Kidney capillary endothelial cell (primary cell): ENCODE results near the gene QPCT.
"Not testable (repeated sequence)": the region's sequence is repeated elsewhere in the genome, so short reads cannot be mapped to it uniquely, and the experiment has no call there.

Experiments used
- DNase-seq: peaks from one replicate; pipeline ENCODE4 v3.0.0-alpha.2; 2018; ENCODE audit warnings: low spot score

QPCT gene

GRCh38 chr2:37344453-37345361, at the start of gene QPCT:
Gene QPCT (plus strand): TSS chr2:37344630. CDS start chr2:37344732, 102 bp downstream.
- DNase-seq = peak; percentile 68

GRCh38 chr2:37294858-37295257, 49.6 kb upstream of the QPCT start:
- not testable (repeated sequence) for DNase-seq

DNA sequence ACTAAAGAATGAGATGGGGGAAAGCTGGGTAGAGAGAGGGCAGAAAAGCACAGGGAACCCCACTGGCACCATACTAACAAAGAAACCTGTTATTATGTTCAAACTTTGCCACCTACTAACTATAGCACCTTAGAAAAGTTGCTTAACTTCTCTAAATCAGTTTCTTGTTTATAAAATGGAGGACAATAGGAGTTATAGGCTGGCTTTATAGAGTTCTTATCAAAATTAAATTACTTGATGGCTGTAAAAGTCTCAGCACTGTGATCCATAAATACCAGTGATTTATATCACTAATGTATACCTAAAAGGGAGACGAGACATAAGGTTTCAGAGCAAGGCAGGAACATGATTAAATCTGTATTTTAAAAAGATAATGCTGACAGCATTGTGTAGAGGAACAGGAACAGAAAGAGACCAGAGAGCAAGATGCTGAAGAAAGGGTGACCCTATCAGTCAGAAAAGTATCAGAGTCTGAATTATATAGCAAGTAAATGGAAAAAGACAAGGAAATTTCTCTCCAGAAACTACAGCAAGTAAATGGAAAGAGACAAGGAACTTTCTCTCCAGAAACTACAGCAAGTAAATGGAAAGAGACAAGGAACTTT, 48.9 kb upstream of the QPCT start:
- DNase-seq = no peak

DNA sequence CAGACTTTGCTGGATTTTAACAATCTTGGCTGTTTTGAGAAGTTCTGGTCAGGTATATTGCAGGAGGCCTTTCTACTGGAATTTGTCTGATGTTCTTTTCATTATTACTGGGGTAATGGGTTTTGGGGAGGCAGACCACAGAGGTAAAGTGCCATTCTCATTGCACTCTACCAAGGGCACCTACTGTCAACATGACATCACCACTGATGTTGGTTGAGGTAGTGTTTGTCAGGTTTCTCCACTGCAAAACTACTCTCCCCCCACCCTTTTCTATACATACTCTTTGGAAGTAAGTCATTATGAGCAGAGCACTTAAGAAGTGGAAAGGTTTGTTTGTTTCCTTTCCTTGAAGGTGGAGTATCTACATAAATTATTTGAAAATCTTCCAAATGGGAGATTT, 46.8 kb upstream of the QPCT start:
- no peak for DNase-seq

- DNase-seq = no peak
Observed at GRCh38 chr2:37300146-37300545, 44.3 kb upstream of the QPCT start.

DNA sequence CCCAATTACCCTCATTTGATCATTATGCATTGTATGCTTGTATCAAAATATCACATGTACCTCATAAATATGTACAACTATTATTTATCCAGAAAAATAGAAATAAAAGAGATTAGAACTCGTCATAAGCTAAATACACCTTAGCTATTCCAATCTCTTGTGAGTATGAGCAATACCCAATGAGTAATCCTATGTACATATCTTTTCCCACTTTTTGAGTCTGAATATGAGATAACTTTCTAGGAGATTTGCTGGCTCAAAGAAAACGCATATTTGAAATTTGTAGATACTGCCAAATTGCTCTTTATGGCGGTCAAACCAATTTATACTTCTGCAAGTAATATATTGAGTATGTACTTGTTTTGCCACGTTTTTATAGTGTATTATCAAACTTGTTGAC, 43.9 kb upstream of the QPCT start:
- DNase-seq = no peak

DNA sequence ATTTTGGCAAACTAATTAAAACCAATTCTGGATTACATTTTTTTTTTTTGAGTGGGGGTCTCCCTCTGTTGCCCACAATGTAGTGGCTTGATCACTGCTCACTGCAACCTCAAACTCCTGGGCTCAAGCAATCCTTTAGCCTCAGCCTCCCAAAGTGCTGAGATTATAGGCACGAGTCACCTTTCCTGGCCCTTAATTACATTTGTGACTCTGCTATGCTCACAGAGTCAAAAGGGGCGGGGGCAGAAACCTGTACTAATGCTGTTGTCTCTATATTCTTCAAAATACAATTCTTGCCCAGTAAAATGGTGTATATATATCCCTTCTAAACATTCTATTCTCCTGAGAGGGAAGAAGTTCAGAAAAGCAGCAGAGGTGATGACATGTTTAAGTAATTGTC, 43.0 kb upstream of the QPCT start:
- no peak for DNase-seq

- no peak for DNase-seq
Observed at GRCh38 chr2:37302701-37303252, 41.7 kb upstream of the QPCT start.

DNA sequence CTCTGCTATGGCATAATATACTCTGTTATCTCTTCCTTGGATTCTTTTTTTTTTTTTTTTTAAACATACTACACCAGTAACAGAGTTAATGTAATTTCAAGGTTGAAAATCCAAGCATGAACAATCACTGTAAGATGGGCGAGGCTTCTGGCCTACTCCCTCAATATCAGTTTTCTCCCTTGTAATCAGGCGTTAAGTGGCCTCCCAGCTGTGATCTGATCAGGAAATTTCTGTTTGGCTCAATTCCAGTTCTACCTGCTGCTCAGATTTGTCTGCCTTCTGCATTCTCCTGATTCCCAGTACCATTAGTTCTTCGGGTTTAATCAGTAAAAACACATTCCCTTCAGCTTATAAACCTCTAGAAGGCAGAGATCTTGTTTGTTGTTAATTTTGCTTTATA, 38.4 kb upstream of the QPCT start:
- no peak for DNase-seq

- DNase-seq = no peak
Observed at GRCh38 chr2:37307500-37307899, 36.9 kb upstream of the QPCT start.

DNA sequence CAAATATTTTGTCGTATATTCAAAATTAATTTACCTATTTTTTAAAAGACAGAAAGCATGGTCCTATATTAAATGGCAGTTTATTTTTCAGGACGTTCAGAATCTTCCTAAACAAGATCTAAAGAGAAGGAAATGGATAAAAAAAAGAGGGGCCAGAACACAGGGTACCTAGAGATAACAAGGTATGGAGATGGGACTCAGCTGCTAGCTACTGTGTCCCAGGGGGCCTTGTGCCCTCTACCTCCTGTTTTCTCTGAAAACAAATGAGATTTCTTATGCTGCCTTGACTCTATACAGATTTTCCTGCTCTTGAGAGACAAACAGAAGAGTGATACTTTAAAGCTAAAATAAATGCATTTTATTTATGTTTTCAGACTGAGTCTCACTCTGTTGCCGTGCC, 29.1 kb upstream of the QPCT start:
- no peak for DNase-seq

DNA sequence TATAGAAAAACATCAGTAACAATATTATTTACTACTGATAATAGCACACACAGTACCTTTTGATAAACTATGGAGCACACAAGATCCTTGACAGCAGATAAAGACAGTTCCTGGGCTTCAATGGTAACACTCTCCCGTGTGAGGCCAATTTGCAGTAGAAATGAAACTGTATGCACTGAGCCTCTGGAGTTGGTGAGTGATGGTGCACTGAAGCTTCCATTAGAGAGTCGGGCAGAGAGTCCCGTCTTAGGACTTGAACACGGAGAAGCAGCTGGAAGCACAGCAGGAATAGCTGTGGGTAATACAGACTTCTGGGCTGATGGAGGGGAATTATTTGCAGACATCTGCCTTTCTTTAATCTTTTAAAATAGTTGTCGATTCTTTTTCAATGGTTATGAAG, 28.2 kb upstream of the QPCT start:
- no peak for DNase-seq

- no peak for DNase-seq
Observed at GRCh38 chr2:37317746-37318145, 26.7 kb upstream of the QPCT start.

- no peak for DNase-seq
Observed at GRCh38 chr2:37318401-37318800, 26.0 kb upstream of the QPCT start.

GRCh38 chr2:37319754-37320609, 24.4 kb upstream of the QPCT start:
- no peak for DNase-seq

GRCh38 chr2:37321029-37321682, 23.3 kb upstream of the QPCT start:
- DNase-seq = no peak

DNA sequence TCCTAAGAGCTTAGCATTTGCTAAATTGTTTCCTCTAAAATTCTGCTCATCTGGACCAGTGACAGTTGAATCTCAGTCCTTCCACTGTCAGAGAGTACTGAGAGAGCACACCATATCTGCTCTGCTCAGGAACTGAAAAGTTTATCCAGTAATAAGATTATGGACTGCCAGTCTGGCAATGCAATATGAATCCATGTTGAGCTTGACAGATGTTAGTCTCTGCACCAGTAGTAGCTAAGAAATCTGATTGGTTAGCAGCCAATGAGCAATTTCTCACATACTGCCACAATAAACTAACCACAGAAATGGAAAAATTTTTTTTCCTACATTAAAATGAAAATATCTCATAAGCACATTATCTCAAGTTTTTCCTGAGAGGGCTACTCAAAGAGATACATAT, 22.1 kb upstream of the QPCT start:
- DNase-seq = no peak

DNA sequence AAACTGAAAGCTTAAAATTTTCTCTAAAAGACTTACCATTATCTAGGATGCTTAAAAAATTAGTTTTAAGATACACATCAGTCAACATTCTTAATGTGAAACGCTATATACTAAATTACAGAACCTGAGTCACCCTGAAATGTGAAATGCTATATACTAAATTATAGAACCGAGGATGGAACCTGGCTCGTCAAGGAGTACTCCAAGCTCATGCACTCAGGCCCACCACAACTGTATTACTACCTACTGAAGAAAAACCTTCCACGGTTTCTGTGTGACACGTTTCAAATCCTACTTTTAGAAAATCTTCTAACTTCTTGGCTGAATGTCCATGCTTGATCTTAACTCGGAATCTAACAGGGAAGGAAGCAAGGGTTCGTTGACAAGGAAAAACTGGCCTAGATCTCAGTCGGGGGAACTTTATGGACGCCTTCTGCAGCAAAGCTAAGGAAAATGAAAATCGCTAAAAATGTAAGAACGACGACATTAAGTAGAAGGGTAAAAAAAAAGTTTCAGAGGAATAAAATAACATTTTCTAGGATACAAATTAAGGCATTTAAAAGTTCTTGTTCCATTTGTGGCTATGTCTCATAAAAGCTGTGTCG, 21.2 kb upstream of the QPCT start:
- no peak for DNase-seq

- DNase-seq = peak; percentile 36
Observed at GRCh38 chr2:37323781-37324535, 20.5 kb upstream of the QPCT start.

DNA sequence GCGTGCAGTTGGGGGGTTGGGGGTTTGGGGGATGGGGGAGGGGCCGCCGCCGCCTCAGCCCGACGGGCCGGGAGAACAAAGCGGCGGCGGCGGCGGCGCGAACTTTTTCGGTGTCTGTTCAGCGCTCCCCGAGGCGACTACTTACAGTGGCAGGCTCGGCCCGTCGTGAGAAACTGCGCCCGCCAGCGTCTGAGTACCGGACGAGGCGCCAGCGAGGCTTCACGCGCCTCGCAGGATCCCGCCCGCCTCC, 20.0 kb upstream of the QPCT start:
- peak; percentile 56 for DNase-seq
